Erythroblast (primary cell): ENCODE data around the gene MAP7D3.

Experiments used
- GATA1 ChIP-seq: IDR thresholded peaks from 2 replicates; pipeline ENCODE4 v1.6.1; 2011; ENCODE audit warnings: low read depth, mild to moderate bottlenecking, control low read depth, low read length, moderate library complexity
- POLR2A ChIP-seq: IDR thresholded peaks from 2 replicates; pipeline ENCODE4 v1.6.1; 2011; ENCODE audit warnings: mild to moderate bottlenecking, low read length

- TF ChIP-seq POLR2A (no peak), GATA1 (no peak)
Measured at GRCh38 chrX:136295380-136295779, 44.2 kb upstream of the MAP7D3 start.
